ENCODE measurements around the gene KCTD2. TPM values are rescaled to one million over a fixed set of nuclear protein-coding genes. Genes with fewer than 3 reads are reported as not detected.

KCTD2 gene
- total RNA-seq, 5 donors from 2014 or later (not counting 1 experiment from before 2014, with no cell fraction given), result 22.0 to 32.8 (median 29.0) TPM

GRCh38 chr17:75075597-75076336 lies 28.7 kb downstream of the KCTD2 start:
- Histone ChIP-seq H3K27me3 (replicated peaks in 1 of 2; ENCODE audit: control insufficient read depth in 2 of 2, extremely low read depth in 1 of 2, insufficient read depth in 2 of 2, low read length in 1 of 2) (peaks cover 0 to 20% of the 10 kb centered on the region in 2 experiments), H3K4me1 (ENCODE audit: control insufficient read depth in 1 of 2, extremely low read depth in 1 of 2, insufficient read depth in 2 of 2, low read length in 2 of 2) (peaks cover 2 to 32% of the 10 kb centered on the region in 2 experiments), H3K9me3 (no peaks in the 10 kb centered on the region), H3K4me3 (ENCODE audit: control insufficient read depth in 1 of 2, extremely low read depth in 1 of 2, low read length in 1 of 2) (no peak overlapping the region), H3K36me3 (ENCODE audit: control insufficient read depth in 2 of 2, extremely low read depth in 1 of 2, insufficient read depth in 1 of 2, low read length in 1 of 2) (no peaks in the 10 kb centered on the region), H3K27ac (ENCODE audit: low read length) (no peak overlapping the region)
- ATAC-seq (replicated peaks in 1 of 4), result no peak
- Mint-ChIP-seq H3K9me3 (no peaks in the 10 kb centered on the region), H3K36me3 (no peaks in the 10 kb centered on the region), H3K4me1 (peaks cover 0 to 26% (median 22%) of the 10 kb centered on the region in 3 donors), H3K27me3 (no peaks in the 10 kb centered on the region), H3K27ac (peak overlapping the region in 1 of 2 donors; percentile 16), H3K4me3 (no peak overlapping the region)
- ChIA-PET CTCF (interaction anchor here (0.6 to 1.0 kb wide), 5 partner anchors 16 to 317 kb away, joined by 3 read pairs; no protein-coding TSS in a partner anchor), POLR2A (no interaction called here)
- DNase-seq, result no peak
- WGBS (ENCODE audit: insufficient coverage), result 89% methylated on average over 3 of the region's 4 CpGs

- POLR2A ChIA-PET, result no interaction called here
- Mint-ChIP-seq H3K4me1 (peaks cover 0 to 26% (median 22%) of the 10 kb centered on the region in 3 donors), H3K9me3 (no peaks in the 10 kb centered on the region), H3K36me3 (no peaks in the 10 kb centered on the region), H3K4me3 (peak overlapping the region; percentile 69 to 77 (median 76)), H3K27me3 (no peaks in the 10 kb centered on the region), H3K27ac (peak overlapping the region; percentile 77 to 82)
- CTCF ChIA-PET, result interaction anchor here in 1 of 2 donors (0.6 to 1.0 kb wide), 2 partner anchors 17 to 33 kb away, joined by 3 read pairs; partner anchors contain the start of gene ARMC7
- Histone ChIP-seq H3K9me3 (no peaks in the 10 kb centered on the region), H3K27me3 (replicated peaks in 1 of 2; ENCODE audit: control insufficient read depth in 2 of 2, extremely low read depth in 1 of 2, insufficient read depth in 2 of 2, low read length in 1 of 2) (peaks cover 0 to 20% of the 10 kb centered on the region in 2 experiments), H3K4me3 (ENCODE audit: control insufficient read depth in 1 of 2, extremely low read depth in 1 of 2, low read length in 1 of 2) (peak overlapping the region; percentile 36 to 46), H3K27ac (ENCODE audit: low read length) (no peak overlapping the region), H3K4me1 (ENCODE audit: control insufficient read depth in 1 of 2, extremely low read depth in 1 of 2, insufficient read depth in 2 of 2, low read length in 2 of 2) (peaks cover 2 to 32% of the 10 kb centered on the region in 2 experiments), H3K36me3 (ENCODE audit: control insufficient read depth in 2 of 2, extremely low read depth in 1 of 2, insufficient read depth in 1 of 2, low read length in 1 of 2) (no peaks in the 10 kb centered on the region)
- DNase-seq (peak in 1 of 35 experiments; percentile 9), ATAC-seq (replicated peaks in 1 of 4) (no peak)
- WGBS (ENCODE audit: insufficient coverage), result 36% methylated on average over 20 of the region's 30 CpGs
Measured at GRCh38 chr17:75077072-75077495, 30.1 kb downstream of the KCTD2 start.

DNA sequence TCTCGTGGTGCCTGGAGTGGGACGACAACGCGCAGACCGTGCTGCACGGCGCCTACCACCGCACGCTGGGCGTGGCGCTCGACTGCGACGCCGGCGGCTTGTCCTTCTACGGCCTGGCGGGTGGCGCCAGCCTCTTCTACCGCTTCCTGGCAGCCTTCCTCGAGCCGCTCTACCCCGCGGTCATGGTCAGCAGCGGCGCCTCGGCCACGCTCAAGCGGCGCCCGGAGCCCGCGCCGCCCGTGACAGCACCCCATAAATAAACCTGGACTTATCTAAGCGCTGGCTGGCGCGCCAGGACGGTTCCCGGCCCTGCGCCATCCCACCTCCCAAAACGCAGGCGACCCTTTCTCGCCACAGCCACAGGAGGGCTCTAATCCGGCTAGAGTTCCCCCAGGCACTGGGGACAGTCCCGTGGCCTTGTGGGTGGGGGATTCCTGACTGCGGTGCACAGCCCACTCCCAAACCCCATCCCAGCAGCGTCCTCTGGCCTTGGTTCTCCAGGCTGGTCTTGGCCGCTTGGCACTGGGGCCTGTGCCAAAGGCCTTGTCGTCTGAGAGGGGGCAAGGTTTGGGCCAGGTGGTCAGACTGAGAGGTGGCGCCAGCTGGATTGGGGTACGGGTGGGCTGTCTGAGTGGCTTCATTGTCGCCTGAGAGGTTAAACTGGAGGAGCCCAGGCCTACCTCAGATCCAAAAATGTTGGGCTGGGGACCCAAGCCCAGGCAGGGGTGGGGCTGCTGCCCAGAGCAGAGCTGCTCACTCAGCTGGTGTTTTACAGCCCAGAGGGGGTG lies 30.7 kb downstream of the KCTD2 start:
- peaks cover 0 to 20% of the 10 kb centered on the region in 2 experiments for H3K27me3 ChIP-seq (replicated peaks in 1 of 2; ENCODE audit: control insufficient read depth in 2 of 2, extremely low read depth in 1 of 2, insufficient read depth in 2 of 2, low read length in 1 of 2)
- ChIA-PET CTCF (interaction anchor here in 1 of 2 donors (0.6 kb wide), 2 partner anchors 32 to 106 kb away, joined by 3 read pairs; partner anchors contain the start of gene ARMC7), POLR2A (no interaction called here)
- Mint-ChIP-seq H3K9me3 (no peaks in the 10 kb centered on the region), H3K4me3 (peak overlapping the region; percentile 69 to 77 (median 76)), H3K36me3 (no peaks in the 10 kb centered on the region), H3K4me1 (peaks cover 4 to 29% (median 22%) of the 10 kb centered on the region in 3 donors), H3K27ac (peak overlapping the region; percentile 77 to 82), H3K27me3 (no peaks in the 10 kb centered on the region)
- no peaks in the 10 kb centered on the region for H3K36me3 ChIP-seq (ENCODE audit: control insufficient read depth in 2 of 2, extremely low read depth in 1 of 2, insufficient read depth in 1 of 2, low read length in 1 of 2)
- peak overlapping the region; percentile 36 to 46 for H3K4me3 ChIP-seq (ENCODE audit: control insufficient read depth in 1 of 2, extremely low read depth in 1 of 2, low read length in 1 of 2)
- peak in 34 of 35 experiments; percentile 12 to 67 (median 40) for DNase-seq
- peak; percentile 89 to 97 (median 94) for ATAC-seq (replicated peaks in 1 of 4)
- peaks cover 2 to 32% of the 10 kb centered on the region in 2 experiments for H3K4me1 ChIP-seq (ENCODE audit: control insufficient read depth in 1 of 2, extremely low read depth in 1 of 2, insufficient read depth in 2 of 2, low read length in 2 of 2)
- WGBS (ENCODE audit: insufficient coverage), result 9% methylated on average over 38 of the region's 53 CpGs
- no peaks in the 10 kb centered on the region for H3K9me3 ChIP-seq
- peak overlapping the region; percentile 4 for H3K27ac ChIP-seq (ENCODE audit: low read length)

- peak overlapping the region; percentile 39 to 82 for H3K27ac Mint-ChIP-seq
- DNase-seq, result no peak
- no peaks in the 10 kb centered on the region for H3K9me3 ChIP-seq
- 94% methylated on average over 9 of the region's 17 CpGs for WGBS (ENCODE audit: insufficient coverage)
- H3K9me3 Mint-ChIP-seq, result no peaks in the 10 kb centered on the region
- no peaks in the 10 kb centered on the region for H3K36me3 ChIP-seq (ENCODE audit: control insufficient read depth in 2 of 2, extremely low read depth in 1 of 2, insufficient read depth in 1 of 2, low read length in 1 of 2)
- H3K27me3 Mint-ChIP-seq, result no peaks in the 10 kb centered on the region
- peak in 2 of 4 experiments; percentile 17 to 27 for ATAC-seq (replicated peaks in 1 of 4)
- H3K36me3 Mint-ChIP-seq, result no peaks in the 10 kb centered on the region
- H3K4me3 Mint-ChIP-seq, result peak overlapping the region in 2 of 3 donors; percentile 3 to 77
- CTCF ChIA-PET, result interaction anchor here in 1 of 2 donors (0.6 kb wide), 1 partner anchor 107 kb away, joined by 3 read pairs; no protein-coding TSS in a partner anchor
- H3K4me1 ChIP-seq (ENCODE audit: control insufficient read depth in 1 of 2, extremely low read depth in 1 of 2, insufficient read depth in 2 of 2, low read length in 2 of 2), result peaks cover 2 to 32% of the 10 kb centered on the region in 2 experiments
- no peak overlapping the region for H3K4me3 ChIP-seq (ENCODE audit: control insufficient read depth in 1 of 2, extremely low read depth in 1 of 2, low read length in 1 of 2)
- no peak overlapping the region for H3K27ac ChIP-seq (ENCODE audit: low read length)
- peaks cover 0 to 20% of the 10 kb centered on the region in 2 experiments for H3K27me3 ChIP-seq (replicated peaks in 1 of 2; ENCODE audit: control insufficient read depth in 2 of 2, extremely low read depth in 1 of 2, insufficient read depth in 2 of 2, low read length in 1 of 2)
- H3K4me1 Mint-ChIP-seq, result peaks cover 6 to 30% (median 22%) of the 10 kb centered on the region in 3 donors
- POLR2A ChIA-PET, result no interaction called here
Measured at GRCh38 chr17:75078284-75079022, 31.4 kb downstream of the KCTD2 start.

GRCh38 chr17:75079023-75079373 lies 32.0 kb downstream of the KCTD2 start:
- Mint-ChIP-seq H3K4me3 (peak overlapping the region in 1 of 3 donors; percentile 13), H3K27ac (peak overlapping the region; percentile 16 to 39), H3K27me3 (no peaks in the 10 kb centered on the region), H3K4me1 (peaks cover 10 to 34% (median 26%) of the 10 kb centered on the region in 3 donors), H3K36me3 (no peaks in the 10 kb centered on the region), H3K9me3 (no peaks in the 10 kb centered on the region)
- ATAC-seq (replicated peaks in 1 of 4) (no peak), DNase-seq (no peak)
- Histone ChIP-seq H3K4me1 (ENCODE audit: control insufficient read depth in 1 of 2, extremely low read depth in 1 of 2, insufficient read depth in 2 of 2, low read length in 2 of 2) (peaks cover 4 to 36% of the 10 kb centered on the region in 2 experiments), H3K9me3 (no peaks in the 10 kb centered on the region), H3K27me3 (replicated peaks in 1 of 2; ENCODE audit: control insufficient read depth in 2 of 2, extremely low read depth in 1 of 2, insufficient read depth in 2 of 2, low read length in 1 of 2) (peaks cover 0 to 20% of the 10 kb centered on the region in 2 experiments), H3K36me3 (ENCODE audit: control insufficient read depth in 2 of 2, extremely low read depth in 1 of 2, insufficient read depth in 1 of 2, low read length in 1 of 2) (no peaks in the 10 kb centered on the region), H3K27ac (ENCODE audit: low read length) (no peak overlapping the region), H3K4me3 (ENCODE audit: control insufficient read depth in 1 of 2, extremely low read depth in 1 of 2, low read length in 1 of 2) (no peak overlapping the region)
- CTCF ChIA-PET, result no interaction called here
- POLR2A ChIA-PET, result no interaction called here
- 89% methylated on average over 5 of the region's 8 CpGs for WGBS (ENCODE audit: insufficient coverage)
